Trophoblast cell (in vitro differentiated cells and primary cell): Measurements from ENCODE around the gene PRKD1.

Experiments used
- DNase-seq, 2 donors: peaks; one replicate each; pipeline ENCODE4 v3.0.0-alpha.2; 2016
- H2AFZ ChIP-seq: 2 replicates; pipeline ENCODE4 v1.6.1; 2013; ENCODE audit warnings: low read length, moderate library complexity, mild to moderate bottlenecking; ENCODE audit not compliant: insufficient read depth, poor library complexity
- H2AK5ac ChIP-seq: 2 replicates; pipeline ENCODE4 v1.6.1; 2013; ENCODE audit warnings: mild to moderate bottlenecking, low read length
- H2BK120ac ChIP-seq: 2 replicates; pipeline ENCODE4 v1.6.1; 2013; ENCODE audit warnings: low read length, mild to moderate bottlenecking, moderate library complexity; ENCODE audit not compliant: insufficient read depth, poor library complexity
- H2BK12ac ChIP-seq: 2 replicates; pipeline ENCODE4 v1.6.1; 2013; ENCODE audit warnings: mild to moderate bottlenecking, low read length, moderate library complexity
- H2BK5ac ChIP-seq: 2 replicates; pipeline ENCODE4 v1.6.1; 2013; ENCODE audit warnings: low read length, low read depth, moderate library complexity, mild to moderate bottlenecking; ENCODE audit not compliant: poor library complexity
- H3K14ac ChIP-seq: 2 replicates; pipeline ENCODE4 v1.6.1; 2013; ENCODE audit warnings: mild to moderate bottlenecking, low read length
- H3K18ac ChIP-seq: 2 replicates; pipeline ENCODE4 v1.6.1; 2013; ENCODE audit warnings: mild to moderate bottlenecking, low read length
- H3K23ac ChIP-seq: 2 replicates; pipeline ENCODE4 v1.6.1; 2013; ENCODE audit warnings: low read length
- H3K27ac ChIP-seq: 2 replicates; pipeline ENCODE4 v1.5.1; 2013; ENCODE audit warnings: low read depth, mild to moderate bottlenecking, inconsistent platforms, low read length, moderate library complexity
- H3K27me3 ChIP-seq: 2 replicates; pipeline ENCODE4 v1.6.1; 2013; ENCODE audit warnings: inconsistent platforms, mild to moderate bottlenecking, low read length, moderate library complexity; ENCODE audit not compliant: insufficient read depth
- H3K36me3 ChIP-seq, 2 experiments: 1 replicate in 1 of 2; 2 replicates in 1 of 2; pipeline ENCODE4 v1.6.1; 2013; ENCODE audit warnings: low read length in 2 of 2, mild to moderate bottlenecking in 2 of 2, moderate library complexity in 1 of 2; ENCODE audit not compliant: insufficient read depth in 2 of 2, control insufficient read depth in 1 of 2
- H3K4ac ChIP-seq: 2 replicates; pipeline ENCODE4 v1.6.1; 2013; ENCODE audit warnings: low read depth, mild to moderate bottlenecking, low read length, moderate library complexity
- H3K4me1 ChIP-seq, 2 experiments: 1 replicate in 1 of 2; 2 replicates in 1 of 2; pipeline ENCODE4 v1.6.1; 2013; ENCODE audit warnings: low read length in 2 of 2, mild to moderate bottlenecking in 2 of 2, moderate library complexity in 1 of 2; ENCODE audit not compliant: insufficient read depth in 2 of 2, control insufficient read depth in 1 of 2
- H3K4me2 ChIP-seq: 2 replicates; pipeline ENCODE4 v1.6.1; 2013; ENCODE audit warnings: inconsistent platforms, mild to moderate bottlenecking, low read length, moderate library complexity
- H3K4me3 ChIP-seq: 2 replicates; pipeline ENCODE4 v1.5.1; 2013; ENCODE audit warnings: mild to moderate bottlenecking, low read depth, low read length, inconsistent platforms
- H3K79me1 ChIP-seq: one replicate; pipeline ENCODE4 v1.6.1; 2013; ENCODE audit warnings: low read length
- H3K79me2 ChIP-seq: 2 replicates; pipeline ENCODE4 v1.6.1; 2013; ENCODE audit warnings: low read length, mild to moderate bottlenecking; ENCODE audit not compliant: control insufficient read depth, insufficient read depth, poor library complexity
- H3K9ac ChIP-seq: 2 replicates; pipeline ENCODE4 v1.6.1; 2013; ENCODE audit warnings: mild to moderate bottlenecking, low read length
- H3K9me3 ChIP-seq: 2 replicates; pipeline ENCODE4 v1.6.1; 2013; ENCODE audit warnings: low read depth, mild to moderate bottlenecking, control low read depth, inconsistent platforms, low read length; ENCODE audit not compliant: insufficient read depth
- H4K12ac ChIP-seq: 2 replicates; pipeline ENCODE4 v1.6.1; 2013; ENCODE audit warnings: low read depth, mild to moderate bottlenecking, low read length, moderate library complexity
- H4K8ac ChIP-seq: 2 replicates; pipeline ENCODE4 v1.6.1; 2013; ENCODE audit warnings: low read depth, mild to moderate bottlenecking, low read length, moderate library complexity
- H4K91ac ChIP-seq: one replicate; pipeline ENCODE4 v1.6.1; 2013; ENCODE audit warnings: low read depth, mild to moderate bottlenecking, low read length, moderate library complexity
- WGBS: extraction: QIAGEN DNeasy Blood & Tissue Kit; methylation state at CpG from one replicate; pipeline ENCODE4 v1.1.7; 2013; ENCODE audit warnings: missing lambda C conversion rate; ENCODE audit not compliant: insufficient read length, insufficient coverage; ENCODE audit errors: extremely low coverage; 5-methylcytosine and 5-hydroxymethylcytosine counted together

PRKD1 gene

DNA sequence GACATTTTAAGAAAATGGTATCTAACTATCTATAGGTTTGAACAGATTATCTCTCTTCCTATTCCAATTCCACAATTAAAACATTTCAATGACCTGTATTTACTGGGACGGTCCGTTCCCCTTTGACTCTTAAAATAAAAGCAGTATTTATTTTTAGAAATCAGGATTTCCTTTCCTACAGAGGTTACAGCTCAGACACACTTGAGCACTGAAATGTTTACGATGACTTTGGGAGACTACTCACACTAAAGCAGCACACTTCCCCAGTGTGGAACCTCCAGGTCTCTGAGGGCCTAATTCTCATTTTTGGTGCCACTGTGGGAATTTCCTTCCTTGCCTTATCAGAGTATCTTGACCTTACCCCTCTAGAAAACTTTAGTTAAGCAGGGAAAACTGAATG lies 181.8 kb downstream of the PRKD1 start:
- no peaks in the 10 kb centered on the region for H3K27me3 ChIP-seq
- WGBS = no CpG with 5 or more reads among the region's 3 CpGs

DNA sequence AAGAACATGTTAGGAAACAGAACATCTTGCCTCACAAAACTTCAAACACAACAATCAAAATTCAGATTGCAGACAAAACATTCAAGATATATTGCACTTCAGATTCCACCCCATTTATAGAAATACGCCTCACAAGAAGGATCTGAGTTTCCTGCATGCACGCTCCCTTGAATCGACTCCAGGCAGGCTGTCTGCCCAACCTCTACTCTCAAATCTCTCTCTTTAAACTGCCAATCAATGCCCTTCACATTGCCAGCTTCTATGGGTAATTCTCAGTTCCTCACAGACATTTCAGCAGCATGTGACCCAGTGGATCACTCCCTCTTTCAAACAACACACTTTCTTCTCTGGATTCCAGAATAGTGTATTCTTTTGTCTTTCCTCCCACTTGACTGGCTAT lies 184.1 kb downstream of the PRKD1 start:
- H4K91ac ChIP-seq = no peak overlapping the region
- no peak overlapping the region for H4K8ac ChIP-seq
- H3K9ac ChIP-seq = no peak overlapping the region
- no peaks in the 10 kb centered on the region for H3K9me3 ChIP-seq
- H2BK12ac ChIP-seq = no peak overlapping the region
- no peak overlapping the region for H2AFZ ChIP-seq
- no peak overlapping the region for H2AK5ac ChIP-seq
- no peaks in the 10 kb centered on the region for H3K79me1 ChIP-seq
- H3K18ac ChIP-seq = no peak overlapping the region
- no peak overlapping the region for H3K27ac ChIP-seq
- H3K14ac ChIP-seq = no peak overlapping the region
- H2BK5ac ChIP-seq = no peak overlapping the region
- DNase-seq = no peak
- H3K4me1 ChIP-seq = no peaks in the 10 kb centered on the region
- H3K23ac ChIP-seq = no peak overlapping the region
- H3K4me3 ChIP-seq = no peak overlapping the region
- no peaks in the 10 kb centered on the region for H3K79me2 ChIP-seq
- H3K36me3 ChIP-seq = no peaks in the 10 kb centered on the region
- H3K4ac ChIP-seq = no peak overlapping the region
- no peaks in the 10 kb centered on the region for H3K27me3 ChIP-seq
- no peak overlapping the region for H2BK120ac ChIP-seq
- no CpG with 5 or more reads among the region's 3 CpGs for WGBS
- no peak overlapping the region for H3K4me2 ChIP-seq
- no peak overlapping the region for H4K12ac ChIP-seq

More for the DNA sequence above, 181.8 kb downstream of the PRKD1 start:
- no peak overlapping the region for H4K8ac ChIP-seq
- DNase-seq = no peak
- H3K27ac ChIP-seq = no peak overlapping the region
- H3K36me3 ChIP-seq = no peaks in the 10 kb centered on the region
- H4K91ac ChIP-seq = no peak overlapping the region
- H3K4me2 ChIP-seq = no peak overlapping the region
- no peaks in the 10 kb centered on the region for H3K79me2 ChIP-seq
- H3K9me3 ChIP-seq = no peaks in the 10 kb centered on the region
- H2BK120ac ChIP-seq = no peak overlapping the region
- no peaks in the 10 kb centered on the region for H3K4me1 ChIP-seq
- no peak overlapping the region for H3K14ac ChIP-seq
- no peaks in the 10 kb centered on the region for H3K79me1 ChIP-seq
- H3K18ac ChIP-seq = no peak overlapping the region
- no peak overlapping the region for H2BK5ac ChIP-seq
- H2AFZ ChIP-seq = no peak overlapping the region
- H3K4me3 ChIP-seq = no peak overlapping the region
- no peak overlapping the region for H3K9ac ChIP-seq
- no peak overlapping the region for H3K4ac ChIP-seq
- H2AK5ac ChIP-seq = no peak overlapping the region
- no peak overlapping the region for H4K12ac ChIP-seq
- no peak overlapping the region for H2BK12ac ChIP-seq
- H3K23ac ChIP-seq = no peak overlapping the region

DNA sequence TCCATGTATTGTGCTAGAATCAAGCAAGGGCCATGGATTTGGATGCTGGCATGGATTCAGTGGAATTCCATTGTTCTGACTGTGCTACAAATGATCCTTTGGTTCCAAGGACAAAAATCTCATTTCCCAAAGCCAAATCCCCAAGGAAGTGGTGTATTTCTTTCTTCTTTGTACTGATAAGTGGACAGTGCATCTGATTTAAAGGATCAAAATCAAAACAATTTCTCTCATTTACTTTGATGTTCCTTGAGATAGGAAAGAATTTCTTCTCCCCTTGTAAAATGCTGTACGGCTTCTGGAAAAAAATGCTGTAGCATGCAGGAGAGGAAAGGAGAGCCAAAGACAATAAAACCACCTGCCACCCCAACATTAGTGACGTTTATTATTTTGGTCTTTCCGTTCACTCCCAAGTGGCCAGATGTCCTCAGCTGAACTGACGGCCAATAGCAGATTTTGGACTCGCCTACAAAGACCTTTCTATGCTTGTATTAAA lies 185.7 kb downstream of the PRKD1 start:
- Histone ChIP-seq H2AFZ (no peak overlapping the region), H4K8ac (no peak overlapping the region), H3K4me1 (no peaks in the 10 kb centered on the region), H2BK5ac (no peak overlapping the region), H3K9ac (no peak overlapping the region), H3K18ac (no peak overlapping the region), H3K4me3 (no peak overlapping the region), H3K23ac (no peak overlapping the region), H4K91ac (no peak overlapping the region), H3K9me3 (no peaks in the 10 kb centered on the region), H3K4me2 (no peak overlapping the region), H3K14ac (no peak overlapping the region), H3K27me3 (no peaks in the 10 kb centered on the region), H2AK5ac (no peak overlapping the region), H2BK120ac (no peak overlapping the region), H4K12ac (no peak overlapping the region), H3K79me1 (no peaks in the 10 kb centered on the region), H3K4ac (no peak overlapping the region), H3K27ac (no peak overlapping the region), H2BK12ac (no peak overlapping the region), H3K36me3 (no peaks in the 10 kb centered on the region), H3K79me2 (no peaks in the 10 kb centered on the region)
- WGBS = no CpG with 5 or more reads among the region's 5 CpGs
- DNase-seq = no peak

DNA sequence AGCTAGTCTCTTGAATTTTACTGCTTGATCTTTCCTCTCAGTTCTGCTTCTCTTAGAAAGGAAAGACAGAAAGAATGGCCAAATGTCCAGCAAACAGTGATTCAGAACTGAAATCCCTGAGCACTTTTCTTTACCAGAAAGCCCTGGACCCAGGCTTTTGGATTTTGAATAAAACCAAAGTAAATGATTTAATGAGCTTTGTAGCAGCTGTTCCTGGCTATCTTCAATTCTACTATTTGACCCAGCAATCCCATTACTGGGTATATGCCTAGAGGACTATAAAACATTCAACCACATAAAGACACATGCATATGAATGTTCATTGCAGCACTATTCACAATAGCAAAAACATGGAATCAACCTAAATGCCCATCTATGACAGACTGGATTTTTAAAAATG lies 187.2 kb downstream of the PRKD1 start:
- H3K4ac ChIP-seq = no peak overlapping the region
- no peak overlapping the region for H2AK5ac ChIP-seq
- H4K8ac ChIP-seq = no peak overlapping the region
- no peaks in the 10 kb centered on the region for H3K79me2 ChIP-seq
- H2BK5ac ChIP-seq = no peak overlapping the region
- no peak overlapping the region for H3K4me3 ChIP-seq
- no peaks in the 10 kb centered on the region for H3K4me1 ChIP-seq
- no peaks in the 10 kb centered on the region for H3K9me3 ChIP-seq
- H3K4me2 ChIP-seq = no peak overlapping the region
- no peak overlapping the region for H3K23ac ChIP-seq
- DNase-seq = no peak
- no peak overlapping the region for H2BK12ac ChIP-seq
- H2BK120ac ChIP-seq = no peak overlapping the region
- no peak overlapping the region for H3K9ac ChIP-seq
- H3K18ac ChIP-seq = no peak overlapping the region
- H4K91ac ChIP-seq = no peak overlapping the region
- H3K36me3 ChIP-seq = no peaks in the 10 kb centered on the region
- H3K14ac ChIP-seq = no peak overlapping the region
- H3K79me1 ChIP-seq = no peaks in the 10 kb centered on the region
- no peaks in the 10 kb centered on the region for H3K27me3 ChIP-seq
- H4K12ac ChIP-seq = no peak overlapping the region
- no peak overlapping the region for H3K27ac ChIP-seq
- no peak overlapping the region for H2AFZ ChIP-seq
